Tibial nerve (tissue), 4 donors: ENCODE data around the gene SYP. TPM values are rescaled to one million over a fixed set of nuclear protein-coding genes. Genes with fewer than 3 reads are reported as not detected.

Experiments
- DNase-seq, 2 donors: peaks; one replicate each; pipeline ENCODE4 v3.0.0-alpha.2; 2019; ENCODE audit warnings: low spot score in 2 of 2
- H3K27ac ChIP-seq, 4 donors: fragments of 200-600 bp; sonication (generic) in 3 of 4; one replicate each; pipeline ENCODE4 v1.5.1; 2017 to 2019; ENCODE audit warnings: mild to moderate bottlenecking in 1 of 4
- H3K27me3 ChIP-seq, 2 donors: fragments of 200-600 bp; sonication (generic) in 1 of 2; one replicate each; pipeline versions ENCODE4 v1.5.1 to v1.6.0; 2017 to 2019
- H3K36me3 ChIP-seq, 3 donors: fragments of 200-600 bp; sonication (generic); one replicate each; pipeline ENCODE4 v1.5.1; 2018 to 2019
- H3K4me1 ChIP-seq, 4 donors: fragments of 200-600 bp; sonication (generic) in 3 of 4; one replicate each; pipeline ENCODE4 v1.5.1; 2017 to 2019
- H3K4me3 ChIP-seq, 4 donors: fragments of 200-600 bp; sonication (generic) in 3 of 4; one replicate each; pipeline ENCODE4 v1.5.1; 2017 to 2019; ENCODE audit warnings: mild to moderate bottlenecking in 1 of 4, moderate library complexity in 1 of 4
- H3K9me3 ChIP-seq, 4 donors: fragments of 200-600 bp; sonication (generic) in 3 of 4; one replicate each; pipeline ENCODE4 v1.5.1; 2017 to 2019
- CTCF ChIP-seq, 5 experiments: fragments of 200-600 bp in 3 of 5; fragments of 450-650 bp in 2 of 5; sonication (generic) in 3 of 5; IDR thresholded peaks; one replicate each; pipeline ENCODE4 v1.5.1; 2016 to 2019; ENCODE audit warnings: antibody characterized with exemption in 5 of 5, mild to moderate bottlenecking in 3 of 5, moderate library complexity in 2 of 5
- EP300 ChIP-seq, 2 donors: sonication (generic); formaldehyde crosslinking; IDR thresholded peaks; one replicate each; pipeline ENCODE4 v1.6.1; 2017; ENCODE audit warnings: antibody characterized with exemption in 2 of 2, mild to moderate bottlenecking in 1 of 2
- POLR2A ChIP-seq, 2 donors: fragments of 450-650 bp; IDR thresholded peaks; one replicate each; pipeline ENCODE4 v1.6.1; 2017; ENCODE audit warnings: antibody characterized with exemption in 2 of 2, mild to moderate bottlenecking in 2 of 2, moderate library complexity in 2 of 2
- WGBS, 2 donors: methylation state at CpG; one replicate each; pipeline ENCODE4 v1.1.5; 2018; 5-methylcytosine and 5-hydroxymethylcytosine counted together
- total RNA-seq, 4 donors: library from RNA; depleted of rRNA; stranded (reverse); fragments of >200 nt; gene quantifications; one replicate each; pipeline ENCODE4 v1.1.0, GENCODE V29; 2016

Gene SYP
- total RNA-seq, 4 donors from 2014 or later, result 3.1 to 9.9 (median 7.7) TPM

GRCh38 chrX:49184294-49185281 lies 15.4 kb downstream of the SYP start:
- TF ChIP-seq POLR2A (IDR thresholded peaks at IDR 0.05) (peak; percentile 28 to 64), EP300 (IDR thresholded peaks at IDR 0.05) (peak; percentile 21 to 72), CTCF (IDR thresholded peaks at IDR 0.05) (no peak)
- no peaks in the 10 kb centered on the region for H3K27me3 ChIP-seq
- H3K4me1 ChIP-seq, result peaks cover 0 to 34% (median 4%) of the 10 kb centered on the region in 4 donors
- peak overlapping the region in 3 of 4 donors; percentile 75 to 89 (median 88) for H3K27ac ChIP-seq
- 26 to 48% methylated on average over 16 to 37 of the region's 46 CpGs for WGBS, 2 donors
- peak; percentile 89 for DNase-seq
- no peaks in the 10 kb centered on the region for H3K9me3 ChIP-seq
- H3K36me3 ChIP-seq, result peaks cover 0 to 16% (median 0%) of the 10 kb centered on the region in 3 donors
- peak overlapping the region; percentile 24 to 65 (median 36) for H3K4me3 ChIP-seq

GRCh38 chrX:49183701-49184281 lies 16.2 kb downstream of the SYP start:
- H3K9me3 ChIP-seq, result no peaks in the 10 kb centered on the region
- H3K4me1 ChIP-seq, result peaks cover 0 to 28% (median 4%) of the 10 kb centered on the region in 4 donors
- TF ChIP-seq EP300 (IDR thresholded peaks at IDR 0.05) (no peak), CTCF (IDR thresholded peaks at IDR 0.05) (no peak), POLR2A (IDR thresholded peaks at IDR 0.05) (no peak)
- DNase-seq, result no peak
- peak overlapping the region in 1 of 4 donors; percentile 65 for H3K4me3 ChIP-seq
- H3K27ac ChIP-seq, result peak overlapping the region in 3 of 4 donors; percentile 71 to 89 (median 75)
- peaks cover 0 to 24% (median 0%) of the 10 kb centered on the region in 3 donors for H3K36me3 ChIP-seq
- no peaks in the 10 kb centered on the region for H3K27me3 ChIP-seq
- WGBS, 2 donors, result 87% methylated on average over 14 to 16 of the region's 18 CpGs

DNA sequence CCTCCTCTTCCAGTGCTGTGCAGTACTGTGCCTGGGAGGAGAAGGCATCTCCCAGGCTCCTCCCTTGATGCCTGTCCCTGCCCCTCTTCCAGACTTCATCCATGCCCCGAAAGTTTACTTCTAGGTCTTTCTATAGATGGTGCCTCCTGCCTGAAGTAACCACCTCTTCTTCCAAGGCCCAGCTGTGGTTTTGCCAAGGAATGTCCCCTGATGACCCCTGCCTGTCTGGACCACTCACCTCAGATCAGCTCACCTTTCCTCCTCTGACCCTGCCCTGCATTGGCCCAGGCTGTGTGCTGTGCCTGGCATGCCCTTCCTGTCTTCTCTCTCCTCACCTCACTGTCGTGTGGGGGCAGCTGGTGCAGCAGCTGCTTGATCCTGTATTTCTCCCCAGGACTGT lies 20.6 kb downstream of the SYP start:
- no peak for DNase-seq
- no peak overlapping the region for H3K27ac ChIP-seq
- TF ChIP-seq POLR2A (IDR thresholded peaks at IDR 0.05) (no peak), EP300 (IDR thresholded peaks at IDR 0.05) (no peak), CTCF (IDR thresholded peaks at IDR 0.05) (no peak)
- 79 to 100% methylated on average over 1 to 2 of the region's 2 CpGs for WGBS, 2 donors
- peaks cover 0 to 64% (median 0%) of the 10 kb centered on the region in 3 donors for H3K36me3 ChIP-seq
- no peak overlapping the region for H3K4me3 ChIP-seq
- no peaks in the 10 kb centered on the region for H3K27me3 ChIP-seq
- H3K4me1 ChIP-seq, result peaks cover 0 to 8% (median 0%) of the 10 kb centered on the region in 4 donors
- no peaks in the 10 kb centered on the region for H3K9me3 ChIP-seq

DNA sequence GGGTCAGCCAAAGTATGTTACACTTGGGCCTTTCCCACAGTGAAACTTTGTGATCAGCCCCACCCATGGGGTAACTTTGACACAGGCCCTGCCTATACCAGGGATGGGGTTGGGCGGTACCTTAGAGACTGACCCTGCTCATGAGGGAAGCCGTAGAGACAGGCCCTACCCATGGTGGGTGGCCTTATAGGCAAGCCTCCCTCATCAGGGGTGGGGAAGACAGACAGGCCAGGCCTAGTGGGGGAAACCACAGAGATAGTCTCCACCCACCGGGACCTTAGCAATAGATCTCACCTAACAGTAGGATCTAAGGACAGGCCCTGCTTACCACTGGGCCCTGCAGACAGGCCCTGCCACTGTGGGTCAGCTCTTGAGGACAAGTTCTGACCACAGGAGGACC lies 21.5 kb downstream of the SYP start:
- TF ChIP-seq POLR2A (IDR thresholded peaks at IDR 0.05) (no peak), CTCF (IDR thresholded peaks at IDR 0.05) (no peak), EP300 (IDR thresholded peaks at IDR 0.05) (no peak)
- Histone ChIP-seq H3K27me3 (no peaks in the 10 kb centered on the region), H3K9me3 (no peaks in the 10 kb centered on the region), H3K27ac (no peak overlapping the region), H3K4me1 (peaks cover 0 to under 1% (median 0%) of the 10 kb centered on the region in 4 donors), H3K4me3 (no peak overlapping the region), H3K36me3 (peaks cover 0 to 71% (median 0%) of the 10 kb centered on the region in 3 donors)
- WGBS, 2 donors, result 83% methylated on average over 3 of the region's 3 CpGs; no CpG with 5 or more reads in 1 of the 2 donors
- DNase-seq, result no peak
